ENCODE data around the gene GTF2H2C. TPM values are rescaled to one million over a fixed set of nuclear protein-coding genes. Genes with fewer than 3 reads are reported as not detected.

GTF2H2C gene
- total RNA-seq, 2 donors from 2014 or later = 47.9 to 48.5 TPM

Other genes with a start within 250 kb of the GTF2H2C start
- 1 to 10 TPM in 1 of 2 donors, under 1 TPM in 1; 0.38 to 7.3 TPM for gene CCDC125, start 227.4 kb upstream of the GTF2H2C start, total RNA-seq
- gene AK6, start 190.7 kb upstream of the GTF2H2C start, total RNA-seq = 10 to 100 TPM; 32.6 to 54.2 TPM
- gene TAF9, start 190.7 kb upstream of the GTF2H2C start, total RNA-seq = 10 to 100 TPM; 69.5 to 74.3 TPM
- gene RAD17, start 190.4 kb upstream of the GTF2H2C start, total RNA-seq = 10 to 100 TPM; 30.1 to 40.0 TPM
- gene MARVELD2, start 145.1 kb upstream of the GTF2H2C start, total RNA-seq = 10 to 100 TPM; 30.5 to 38.0 TPM
- gene OCLN, start 67.4 kb upstream of the GTF2H2C start, total RNA-seq = 100 to 1,000 TPM; 117 to 124 TPM

All from endodermal cell (in vitro differentiated cells).